ENCODE measurements around the gene TGFBR2. TPM values are rescaled to one million over a fixed set of nuclear protein-coding genes. Genes with fewer than 3 reads are reported as not detected.

TGFBR2 gene
- total and polyA plus RNA-seq, 5 donors from 2014 or later = 35.8 to 92.6 (median 57.4) TPM

GRCh38 chr3:30728143-30728542, 121.7 kb downstream of the TGFBR2 start:
- Histone ChIP-seq H3K36me3 (ENCODE audit: control insufficient read depth, insufficient read depth, low read length) (no peaks in the 10 kb centered on the region), H3K4me3 (ENCODE audit: low read depth, low read length) (no peak overlapping the region), H3K27ac (ENCODE audit: insufficient read depth, low read length, poor library complexity, severe bottlenecking) (no peak overlapping the region), H3K4me1 (ENCODE audit: control insufficient read depth, insufficient read depth, low read length, poor library complexity, severe bottlenecking) (no peaks in the 10 kb centered on the region), H3K27me3 (ENCODE audit: control insufficient read depth, insufficient read depth, low read length) (no peaks in the 10 kb centered on the region), H3K9me3 (ENCODE audit: control insufficient read depth in 2 of 2, low read length in 2 of 2) (no peaks in the 10 kb centered on the region)
- H3K27ac Mint-ChIP-seq = no peak overlapping the region
- peaks cover 0 to 14% (median 1%) of the 10 kb centered on the region in 4 donors for H3K4me1 Mint-ChIP-seq
- no peak for ATAC-seq (ENCODE audit: low read depth in 2 of 2)
- peaks cover 11% of the 10 kb centered on the region for H3K27me3 Mint-ChIP-seq
- no peak overlapping the region for H3K4me3 Mint-ChIP-seq
- H3K9me3 Mint-ChIP-seq = peaks cover 0 to 2% (median 0%) of the 10 kb centered on the region in 7 donors
- no peak for DNase-seq
- H3K36me3 Mint-ChIP-seq = no peaks in the 10 kb centered on the region

GRCh38 chr3:30729512-30729911, 123.1 kb downstream of the TGFBR2 start:
- Histone ChIP-seq H3K27me3 (ENCODE audit: control insufficient read depth, insufficient read depth, low read length) (no peaks in the 10 kb centered on the region), H3K4me3 (ENCODE audit: low read depth, low read length) (no peak overlapping the region), H3K27ac (ENCODE audit: insufficient read depth, low read length, poor library complexity, severe bottlenecking) (no peak overlapping the region), H3K9me3 (ENCODE audit: control insufficient read depth in 2 of 2, low read length in 2 of 2) (no peaks in the 10 kb centered on the region), H3K36me3 (ENCODE audit: control insufficient read depth, insufficient read depth, low read length) (no peaks in the 10 kb centered on the region), H3K4me1 (ENCODE audit: control insufficient read depth, insufficient read depth, low read length, poor library complexity, severe bottlenecking) (no peaks in the 10 kb centered on the region)
- Mint-ChIP-seq H3K9me3 (peaks cover 0 to 2% (median 0%) of the 10 kb centered on the region in 7 donors), H3K4me3 (no peak overlapping the region), H3K27me3 (peaks cover 11% of the 10 kb centered on the region), H3K36me3 (no peaks in the 10 kb centered on the region), H3K4me1 (peaks cover 0 to 14% (median 2%) of the 10 kb centered on the region in 4 donors), H3K27ac (no peak overlapping the region)
- DNase-seq (no peak), ATAC-seq (ENCODE audit: low read depth in 2 of 2) (no peak)

DNA sequence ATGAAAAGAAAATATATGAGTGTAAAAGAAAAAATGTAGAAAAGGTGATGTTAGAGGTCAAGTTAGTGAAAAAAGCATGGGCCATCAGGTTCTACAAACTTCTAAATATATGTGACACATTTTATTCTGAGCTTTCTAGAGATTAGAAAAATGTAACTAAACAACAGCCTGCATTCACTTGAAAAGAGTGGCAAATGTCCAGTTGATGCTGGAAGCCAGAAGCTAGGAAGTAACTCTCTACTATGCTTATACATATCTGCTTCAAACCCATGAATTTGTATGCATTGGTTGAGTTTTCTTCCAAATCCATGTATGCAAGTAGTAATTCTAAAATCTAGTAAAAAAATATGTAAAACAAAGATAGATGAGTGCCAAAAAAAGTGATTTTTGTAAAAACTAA, 123.5 kb downstream of the TGFBR2 start:
- Histone ChIP-seq H3K27me3 (ENCODE audit: control insufficient read depth, insufficient read depth, low read length) (no peaks in the 10 kb centered on the region), H3K27ac (ENCODE audit: insufficient read depth, low read length, poor library complexity, severe bottlenecking) (no peak overlapping the region), H3K4me1 (ENCODE audit: control insufficient read depth, insufficient read depth, low read length, poor library complexity, severe bottlenecking) (no peaks in the 10 kb centered on the region), H3K36me3 (ENCODE audit: control insufficient read depth, insufficient read depth, low read length) (no peaks in the 10 kb centered on the region), H3K4me3 (ENCODE audit: low read depth, low read length) (no peak overlapping the region), H3K9me3 (ENCODE audit: control insufficient read depth in 2 of 2, low read length in 2 of 2) (no peaks in the 10 kb centered on the region)
- Mint-ChIP-seq H3K36me3 (no peaks in the 10 kb centered on the region), H3K27me3 (peaks cover 11% of the 10 kb centered on the region), H3K27ac (no peak overlapping the region), H3K4me1 (peaks cover 0 to 14% (median 2%) of the 10 kb centered on the region in 4 donors), H3K9me3 (peaks cover 0 to 2% (median 0%) of the 10 kb centered on the region in 7 donors), H3K4me3 (no peak overlapping the region)
- DNase-seq (no peak), ATAC-seq (ENCODE audit: low read depth in 2 of 2) (no peak)

DNA sequence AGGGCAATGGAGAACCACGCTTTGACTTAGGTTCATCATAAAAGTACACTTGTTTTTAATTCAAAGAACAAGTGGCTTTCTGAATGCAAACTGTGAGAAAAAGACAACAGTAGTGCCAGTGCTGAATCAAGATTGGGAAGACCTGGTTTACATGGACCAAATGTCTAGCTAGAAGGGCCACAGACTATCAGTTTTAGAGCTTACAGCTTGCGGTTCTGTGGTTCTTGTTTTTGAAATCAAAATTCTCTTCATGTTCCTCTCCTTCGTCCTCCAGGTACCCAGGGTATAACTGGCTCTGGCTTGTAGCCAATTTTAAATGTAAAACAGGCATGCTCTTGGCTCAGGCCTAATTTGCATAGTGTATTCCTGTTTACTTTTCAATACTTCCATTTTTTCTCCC, 124.6 kb downstream of the TGFBR2 start:
- H3K27me3 ChIP-seq (ENCODE audit: control insufficient read depth, insufficient read depth, low read length) = peaks cover under 1% of the 10 kb centered on the region
- H3K4me3 Mint-ChIP-seq = no peak overlapping the region
- H3K36me3 ChIP-seq (ENCODE audit: control insufficient read depth, insufficient read depth, low read length) = no peaks in the 10 kb centered on the region
- no peaks in the 10 kb centered on the region for H3K9me3 Mint-ChIP-seq
- H3K27me3 Mint-ChIP-seq = peaks cover 5% of the 10 kb centered on the region
- no peak overlapping the region for H3K27ac ChIP-seq (ENCODE audit: insufficient read depth, low read length, poor library complexity, severe bottlenecking)
- no peaks in the 10 kb centered on the region for H3K36me3 Mint-ChIP-seq
- no peaks in the 10 kb centered on the region for H3K4me1 ChIP-seq (ENCODE audit: control insufficient read depth, insufficient read depth, low read length, poor library complexity, severe bottlenecking)
- ATAC-seq (ENCODE audit: low read depth in 2 of 2) = no peak
- no peaks in the 10 kb centered on the region for H3K9me3 ChIP-seq (ENCODE audit: control insufficient read depth in 2 of 2, low read length in 2 of 2)
- no peak overlapping the region for H3K4me3 ChIP-seq (ENCODE audit: low read depth, low read length)
- no peak overlapping the region for H3K27ac Mint-ChIP-seq
- DNase-seq = no peak
- H3K4me1 Mint-ChIP-seq = peaks cover 0 to 14% (median 2%) of the 10 kb centered on the region in 4 donors

DNA sequence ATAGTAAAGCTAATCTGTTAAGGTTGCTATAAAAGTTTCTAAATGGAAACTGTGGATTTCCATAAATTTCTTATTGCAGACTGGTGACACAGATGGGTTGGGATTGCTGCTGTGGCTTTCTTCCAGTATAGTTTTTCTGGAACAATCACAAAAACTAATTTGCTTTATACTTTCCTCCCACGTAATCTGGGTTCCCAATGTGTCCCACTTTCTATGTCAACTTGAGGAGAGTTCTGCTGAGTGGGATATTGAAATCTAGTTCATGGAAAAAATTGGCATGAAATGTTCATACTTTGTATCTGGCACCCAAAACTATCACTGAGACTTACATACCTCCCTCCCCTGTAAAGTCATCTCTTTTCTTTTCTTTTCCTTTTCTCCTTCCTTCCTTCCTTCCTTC, 126.8 kb downstream of the TGFBR2 start:
- Mint-ChIP-seq H3K27me3 (peaks cover 2% of the 10 kb centered on the region), H3K36me3 (no peaks in the 10 kb centered on the region), H3K27ac (no peak overlapping the region), H3K9me3 (no peaks in the 10 kb centered on the region), H3K4me1 (peaks cover 0 to 14% (median 2%) of the 10 kb centered on the region in 4 donors), H3K4me3 (no peak overlapping the region)
- Histone ChIP-seq H3K4me3 (ENCODE audit: low read depth, low read length) (no peak overlapping the region), H3K36me3 (ENCODE audit: control insufficient read depth, insufficient read depth, low read length) (no peaks in the 10 kb centered on the region), H3K27ac (ENCODE audit: insufficient read depth, low read length, poor library complexity, severe bottlenecking) (no peak overlapping the region), H3K27me3 (ENCODE audit: control insufficient read depth, insufficient read depth, low read length) (peaks cover 4% of the 10 kb centered on the region), H3K9me3 (ENCODE audit: control insufficient read depth in 2 of 2, low read length in 2 of 2) (no peaks in the 10 kb centered on the region), H3K4me1 (ENCODE audit: control insufficient read depth, insufficient read depth, low read length, poor library complexity, severe bottlenecking) (no peaks in the 10 kb centered on the region)
- DNase-seq = no peak
- ATAC-seq (ENCODE audit: low read depth in 2 of 2) = no peak

- no peak overlapping the region for H3K27ac ChIP-seq (ENCODE audit: insufficient read depth, low read length, poor library complexity, severe bottlenecking)
- Mint-ChIP-seq H3K36me3 (no peaks in the 10 kb centered on the region), H3K4me1 (peaks cover 0 to 14% (median 2%) of the 10 kb centered on the region in 4 donors), H3K27me3 (no peaks in the 10 kb centered on the region), H3K9me3 (no peaks in the 10 kb centered on the region), H3K4me3 (no peak overlapping the region), H3K27ac (no peak overlapping the region)
- no peak for DNase-seq
- no peaks in the 10 kb centered on the region for H3K36me3 ChIP-seq (ENCODE audit: control insufficient read depth, insufficient read depth, low read length)
- no peak for ATAC-seq (ENCODE audit: low read depth in 2 of 2)
- H3K27me3 ChIP-seq (ENCODE audit: control insufficient read depth, insufficient read depth, low read length) = peaks cover 4% of the 10 kb centered on the region
- H3K4me1 ChIP-seq (ENCODE audit: control insufficient read depth, insufficient read depth, low read length, poor library complexity, severe bottlenecking) = no peaks in the 10 kb centered on the region
- no peak overlapping the region for H3K4me3 ChIP-seq (ENCODE audit: low read depth, low read length)
- no peaks in the 10 kb centered on the region for H3K9me3 ChIP-seq (ENCODE audit: control insufficient read depth in 2 of 2, low read length in 2 of 2)
Observed at GRCh38 chr3:30733696-30734095, 127.3 kb downstream of the TGFBR2 start.

DNA sequence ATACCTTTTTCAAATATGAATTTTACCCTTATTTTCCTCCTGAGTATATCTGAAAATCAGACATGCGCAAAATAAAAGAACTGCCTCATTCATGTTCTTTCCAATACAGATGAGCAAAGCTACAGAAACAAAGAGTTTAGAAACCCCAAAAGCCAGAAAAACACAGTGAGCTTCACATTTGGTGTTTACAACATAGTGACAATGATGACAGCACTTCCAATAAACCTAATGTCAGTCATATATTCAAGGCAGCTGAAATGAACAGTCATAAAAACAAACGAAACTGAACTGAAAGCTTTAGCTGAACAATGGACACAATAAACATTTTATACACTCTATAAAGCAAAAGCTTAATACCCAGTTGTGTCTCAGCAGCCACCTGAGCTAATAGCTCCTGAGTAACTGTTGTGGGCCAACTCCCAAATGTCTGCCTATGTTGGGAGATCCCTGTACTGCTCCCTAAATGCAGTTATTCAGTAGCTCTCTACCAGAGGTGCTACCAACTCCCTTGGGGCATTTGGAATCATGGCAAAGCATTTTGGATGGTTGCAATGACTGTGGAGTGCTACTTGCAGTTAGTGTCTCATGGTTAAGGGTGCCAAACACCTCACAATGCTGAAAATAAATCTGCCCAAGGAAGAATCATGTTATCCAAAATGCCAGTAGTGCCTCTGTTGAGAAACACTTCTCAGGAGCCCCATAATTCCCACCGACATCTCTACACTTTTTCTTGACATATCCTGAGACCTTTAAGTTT, 131.5 kb downstream of the TGFBR2 start:
- H3K27ac Mint-ChIP-seq = no peak overlapping the region

GRCh38 chr3:30738605-30739004, 132.2 kb downstream of the TGFBR2 start:
- Histone ChIP-seq H3K4me1 (ENCODE audit: control insufficient read depth, insufficient read depth, low read length, poor library complexity, severe bottlenecking) (no peaks in the 10 kb centered on the region), H3K27ac (ENCODE audit: insufficient read depth, low read length, poor library complexity, severe bottlenecking) (no peak overlapping the region), H3K4me3 (ENCODE audit: low read depth, low read length) (no peak overlapping the region), H3K27me3 (ENCODE audit: control insufficient read depth, insufficient read depth, low read length) (peaks cover 4% of the 10 kb centered on the region), H3K36me3 (ENCODE audit: control insufficient read depth, insufficient read depth, low read length) (no peaks in the 10 kb centered on the region), H3K9me3 (ENCODE audit: control insufficient read depth in 2 of 2, low read length in 2 of 2) (no peaks in the 10 kb centered on the region)
- no peak overlapping the region for H3K4me3 Mint-ChIP-seq
- peaks cover 0 to under 1% (median 0%) of the 10 kb centered on the region in 4 donors for H3K4me1 Mint-ChIP-seq
- H3K27me3 Mint-ChIP-seq = peaks cover 6% of the 10 kb centered on the region
- ATAC-seq (ENCODE audit: low read depth in 2 of 2) = no peak
- DNase-seq = no peak
- peaks cover 0 to 1% (median 0%) of the 10 kb centered on the region in 7 donors for H3K9me3 Mint-ChIP-seq
- H3K36me3 Mint-ChIP-seq = no peaks in the 10 kb centered on the region
- no peak overlapping the region for H3K27ac Mint-ChIP-seq

More for the DNA sequence above, 131.5 kb downstream of the TGFBR2 start:
- Mint-ChIP-seq H3K27me3 (peaks cover 5% of the 10 kb centered on the region), H3K36me3 (no peaks in the 10 kb centered on the region), H3K4me1 (peaks cover 0 to 2% (median 0%) of the 10 kb centered on the region in 4 donors), H3K9me3 (peaks cover 0 to 1% (median 0%) of the 10 kb centered on the region in 7 donors), H3K4me3 (peak overlapping the region in 1 of 4 donors; percentile 34)
- DNase-seq = no peak
- no peak for ATAC-seq (ENCODE audit: low read depth in 2 of 2)
- H3K27ac ChIP-seq (ENCODE audit: insufficient read depth, low read length, poor library complexity, severe bottlenecking) = no peak overlapping the region
- no peaks in the 10 kb centered on the region for H3K4me1 ChIP-seq (ENCODE audit: control insufficient read depth, insufficient read depth, low read length, poor library complexity, severe bottlenecking)
- H3K4me3 ChIP-seq (ENCODE audit: low read depth, low read length) = no peak overlapping the region
- H3K9me3 ChIP-seq (ENCODE audit: control insufficient read depth in 2 of 2, low read length in 2 of 2) = no peaks in the 10 kb centered on the region
- peaks cover 4% of the 10 kb centered on the region for H3K27me3 ChIP-seq (ENCODE audit: control insufficient read depth, insufficient read depth, low read length)
- no peaks in the 10 kb centered on the region for H3K36me3 ChIP-seq (ENCODE audit: control insufficient read depth, insufficient read depth, low read length)

All from CD4-positive, CD25-positive, alpha-beta regulatory T cell (primary cell).